GM06990 (cell line): ENCODE data around the gene MFAP5.
"Not testable (repeated sequence)": the region's sequence is repeated elsewhere in the genome, so short reads cannot be mapped to it uniquely, and the experiment has no call there.

Source experiments
- DNase-seq: peaks from one replicate; pipeline ENCODE4 v3.0.0-alpha.2; 2011; ENCODE audit not compliant: insufficient read length; ENCODE audit errors: extremely low read depth
- H3K27me3 ChIP-seq: replicated peaks from 2 replicates; pipeline ENCODE4 v1.6.0; 2011; ENCODE audit warnings: low read length; ENCODE audit not compliant: control insufficient read depth, insufficient read depth
- H3K36me3 ChIP-seq: 2 replicates; pipeline ENCODE4 v1.5.1; 2011; ENCODE audit warnings: low read length; ENCODE audit not compliant: control insufficient read depth, insufficient read depth
- H3K4me3 ChIP-seq: replicated peaks from 2 replicates; pipeline ENCODE4 v1.5.1; 2011; ENCODE audit warnings: low read depth, mild to moderate bottlenecking, control low read depth, low read length
- CTCF ChIP-seq: IDR thresholded peaks from 2 replicates; pipeline ENCODE4 v1.5.1; 2011; ENCODE audit warnings: low read length, control low read depth, mild to moderate bottlenecking, inconsistent platforms; ENCODE audit not compliant: insufficient read depth, poor library complexity, severe bottlenecking

MFAP5 gene

DNA sequence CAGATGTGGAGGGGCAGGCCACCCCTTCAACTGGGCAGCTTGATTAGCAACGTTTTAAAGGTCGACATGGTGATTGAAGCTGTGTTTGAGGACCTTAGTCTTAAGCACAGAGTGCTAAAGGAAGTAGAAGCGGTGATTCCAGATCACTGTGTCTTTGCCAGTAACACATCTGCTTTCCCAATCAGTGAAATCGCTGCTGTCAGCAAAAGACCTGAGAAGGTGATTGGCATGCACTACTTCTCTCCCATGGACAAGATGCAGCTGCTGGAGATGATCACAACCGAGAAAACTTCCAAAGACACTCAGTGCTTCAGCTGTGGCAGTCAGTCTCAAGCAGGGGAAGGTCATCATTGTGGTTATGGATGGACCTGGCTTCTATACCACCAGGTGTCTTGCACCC, 26.0 kb downstream of the MFAP5 start:
- Histone ChIP-seq H3K4me3 (no peak overlapping the region), H3K36me3 (no peaks in the 10 kb centered on the region), H3K27me3 (no peaks in the 10 kb centered on the region)
- no peak for TF ChIP-seq CTCF
- DNase-seq, result no peak

- not testable (repeated sequence) for H3K36me3 ChIP-seq, H3K4me3 ChIP-seq, DNase-seq, H3K27me3 ChIP-seq
Measured at GRCh38 chr12:8636007-8636346, 26.6 kb downstream of the MFAP5 start.

GRCh38 chr12:8635342-8636006, 27.2 kb downstream of the MFAP5 start:
- H3K27me3 ChIP-seq, DNase-seq, H3K36me3 ChIP-seq, H3K4me3 ChIP-seq: not testable (repeated sequence)

DNA sequence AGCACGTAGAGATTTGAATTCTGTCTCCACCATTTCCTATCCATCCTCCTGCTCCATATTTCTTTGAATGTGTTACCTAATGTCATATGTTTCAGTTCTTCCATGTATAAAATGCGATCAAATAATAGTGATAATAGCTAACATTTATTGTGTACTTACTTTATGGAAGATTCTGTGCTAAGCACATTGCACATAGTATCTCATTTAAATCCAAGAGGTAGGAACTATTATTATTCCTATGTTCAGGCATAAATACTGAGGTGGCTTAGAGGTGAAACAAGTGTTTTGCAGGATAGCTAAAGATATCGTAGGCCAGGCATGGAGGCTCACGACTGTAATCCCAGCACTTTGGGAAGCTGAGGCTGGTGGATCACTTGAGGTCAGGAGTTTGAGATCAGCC, 32.5 kb downstream of the MFAP5 start:
- no peak for TF ChIP-seq CTCF
- Histone ChIP-seq H3K36me3 (no peaks in the 10 kb centered on the region), H3K4me3 (no peak overlapping the region)

GRCh38 chr12:8629486-8630033, 33.1 kb downstream of the MFAP5 start:
- TF ChIP-seq CTCF, result no peak
- no peaks in the 10 kb centered on the region for H3K27me3 ChIP-seq
- H3K4me3 ChIP-seq, result no peak overlapping the region
- no peaks in the 10 kb centered on the region for H3K36me3 ChIP-seq
- DNase-seq, result peak; percentile 81

More for the DNA sequence above, 32.5 kb downstream of the MFAP5 start:
- no peaks in the 10 kb centered on the region for H3K27me3 ChIP-seq
- no peak for DNase-seq

GRCh38 chr12:8628731-8629130, 33.9 kb downstream of the MFAP5 start:
- no peak for DNase-seq
- Histone ChIP-seq H3K36me3 (no peaks in the 10 kb centered on the region), H3K27me3 (no peaks in the 10 kb centered on the region), H3K4me3 (no peak overlapping the region)
- no peak for TF ChIP-seq CTCF

- DNase-seq, H3K36me3 ChIP-seq, H3K27me3 ChIP-seq: not testable (repeated sequence)
Measured at GRCh38 chr12:8624750-8625149, 37.9 kb downstream of the MFAP5 start.

More at GRCh38 chr12:8624750-8625149, 37.9 kb downstream of the MFAP5 start:
- not testable (repeated sequence) for H3K4me3 ChIP-seq
